Measurements from ENCODE around the gene OR6Q1.

DNA sequence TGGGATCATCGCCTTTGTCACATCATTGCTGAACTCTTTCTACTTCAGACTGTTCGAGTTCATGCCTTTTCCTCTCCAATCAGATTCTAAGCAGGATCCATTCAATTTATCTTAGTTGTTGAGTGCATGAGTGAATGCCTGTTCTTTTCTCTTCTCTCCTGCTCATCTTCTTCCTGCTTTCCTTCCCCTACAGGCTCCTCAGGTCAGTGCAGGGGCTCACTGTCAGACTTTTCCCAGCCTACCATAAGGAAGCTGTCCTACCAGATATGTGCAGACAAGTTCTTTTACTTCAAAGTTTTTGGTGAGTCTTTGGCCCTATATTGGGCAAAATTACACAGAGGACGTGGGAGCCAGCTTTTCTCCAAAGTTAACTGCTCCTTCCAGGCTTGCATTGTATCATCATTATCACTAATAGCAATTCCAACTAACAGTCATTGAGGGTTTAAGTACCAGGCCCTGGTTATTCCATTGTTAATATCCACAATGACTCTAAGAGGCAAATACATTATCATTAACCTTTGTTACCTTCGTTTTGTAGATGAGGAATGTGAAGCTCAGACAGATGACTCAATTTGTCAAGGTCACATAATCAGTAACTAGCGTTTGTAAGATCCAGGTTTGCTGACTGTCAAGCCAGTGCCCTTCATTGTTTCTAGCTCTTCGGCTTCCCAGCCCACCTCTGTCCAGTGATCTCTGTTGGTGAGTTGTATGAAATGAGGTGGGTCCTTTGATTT, 30.4 kb downstream of the OR6Q1 start:
- TF ChIP-seq POLR2A (IDR thresholded peaks at IDR 0.05) (no peak), EP300 (IDR thresholded peaks at IDR 0.05) (no peak)
- TF ChIP-seq, protein P1, sequence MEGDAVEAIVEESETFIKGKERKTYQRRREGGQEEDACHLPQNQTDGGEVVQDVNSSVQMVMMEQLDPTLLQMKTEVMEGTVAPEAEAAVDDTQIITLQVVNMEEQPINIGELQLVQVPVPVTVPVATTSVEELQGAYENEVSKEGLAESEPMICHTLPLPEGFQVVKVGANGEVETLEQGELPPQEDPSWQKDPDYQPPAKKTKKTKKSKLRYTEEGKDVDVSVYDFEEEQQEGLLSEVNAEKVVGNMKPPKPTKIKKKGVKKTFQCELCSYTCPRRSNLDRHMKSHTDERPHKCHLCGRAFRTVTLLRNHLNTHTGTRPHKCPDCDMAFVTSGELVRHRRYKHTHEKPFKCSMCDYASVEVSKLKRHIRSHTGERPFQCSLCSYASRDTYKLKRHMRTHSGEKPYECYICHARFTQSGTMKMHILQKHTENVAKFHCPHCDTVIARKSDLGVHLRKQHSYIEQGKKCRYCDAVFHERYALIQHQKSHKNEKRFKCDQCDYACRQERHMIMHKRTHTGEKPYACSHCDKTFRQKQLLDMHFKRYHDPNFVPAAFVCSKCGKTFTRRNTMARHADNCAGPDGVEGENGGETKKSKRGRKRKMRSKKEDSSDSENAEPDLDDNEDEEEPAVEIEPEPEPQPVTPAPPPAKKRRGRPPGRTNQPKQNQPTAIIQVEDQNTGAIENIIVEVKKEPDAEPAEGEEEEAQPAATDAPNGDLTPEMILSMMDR (IDR thresholded peaks at IDR 0.05): no peak
